ENCODE data around the gene GLS.

The GLS gene

DNA sequence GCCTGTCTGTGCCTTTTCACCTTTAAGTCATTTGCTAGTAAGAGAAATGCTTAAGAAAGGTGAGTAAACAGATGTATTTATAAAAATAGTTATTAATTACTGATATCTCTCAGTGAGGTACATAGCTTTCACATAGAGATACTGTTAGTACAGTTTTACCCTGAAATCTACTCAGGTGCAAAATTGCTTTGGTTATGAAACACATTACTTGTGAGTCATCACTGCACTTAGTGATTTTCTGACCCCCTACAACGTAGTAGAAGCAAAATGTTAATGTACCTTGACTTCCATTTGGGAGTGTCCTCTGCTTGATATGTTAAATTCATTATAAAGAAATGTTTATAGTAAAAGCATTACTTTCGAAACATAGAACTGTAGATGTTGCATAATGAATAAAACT, 6.5 kb downstream of the GLS start:
- DNase-seq (ENCODE audit: low read depth) = no peak

GRCh38 chr2:190888449-190888848, 7.8 kb downstream of the GLS start:
- no peak for DNase-seq (ENCODE audit: low read depth)

DNA sequence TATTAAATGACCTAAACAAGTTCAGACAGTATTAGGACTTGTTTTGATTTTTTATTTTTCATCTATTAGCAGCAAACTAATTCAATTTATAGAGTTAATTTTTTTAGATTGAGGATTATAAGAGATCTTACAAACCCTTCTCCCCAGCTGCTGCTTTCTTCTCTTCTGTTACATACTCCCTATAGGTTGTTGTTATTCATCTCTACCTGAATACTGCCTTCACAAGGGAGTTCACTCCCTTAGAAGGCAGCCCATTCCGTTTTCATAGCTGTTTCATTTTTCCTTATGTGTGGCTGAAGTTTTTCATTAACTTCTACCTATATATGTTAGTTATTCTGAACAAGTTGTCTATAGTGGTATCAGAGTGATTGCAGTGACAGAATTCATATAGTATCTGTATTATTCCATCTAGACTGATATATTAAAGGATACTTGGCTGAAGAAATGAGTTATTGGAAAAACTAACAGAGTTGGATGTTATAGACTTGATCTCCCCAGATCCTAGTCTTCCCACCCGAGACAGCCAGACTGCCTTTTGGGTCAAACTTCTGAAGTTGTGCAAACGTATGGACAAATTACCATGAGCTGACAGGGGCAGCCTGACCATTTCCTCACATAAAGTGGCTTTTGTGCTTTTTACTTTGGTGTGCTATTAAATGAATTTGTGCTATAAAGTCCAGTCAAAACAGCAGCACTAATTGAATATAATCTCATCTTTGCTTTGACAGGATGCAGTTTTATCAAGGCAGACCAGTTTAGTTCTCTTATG, 8.7 kb downstream of the GLS start:
- no peak for DNase-seq (ENCODE audit: low read depth)

- no peak for DNase-seq (ENCODE audit: low read depth)
These were observed 10.8 kb downstream of the GLS start for GRCh38 chr2:190891372-190891771.

GRCh38 chr2:190891889-190892288, 11.3 kb downstream of the GLS start:
- no peak for DNase-seq (ENCODE audit: low read depth)

GRCh38 chr2:190893157-190893556, 12.5 kb downstream of the GLS start:
- no peak for DNase-seq (ENCODE audit: low read depth)

DNA sequence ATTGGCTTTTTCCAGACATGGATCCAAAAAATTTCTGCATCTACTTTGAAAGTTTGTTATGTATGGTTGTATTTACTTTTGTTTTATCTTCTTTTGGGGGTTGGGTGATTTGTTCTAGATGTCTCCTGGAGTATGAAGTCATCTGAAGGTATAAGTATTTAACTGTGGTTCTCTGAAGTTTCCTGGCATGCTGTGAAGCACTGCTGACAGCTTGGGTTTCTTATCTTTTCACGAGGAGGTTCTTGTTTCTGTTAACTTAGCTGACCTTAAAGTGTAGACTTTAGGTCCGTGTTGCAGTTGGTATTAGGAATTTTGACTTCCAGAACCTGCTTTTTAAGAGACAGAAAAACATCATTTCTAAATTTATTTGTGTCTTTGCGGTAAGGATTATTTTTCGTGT, 15.9 kb downstream of the GLS start:
- DNase-seq (ENCODE audit: low read depth) = no peak

GRCh38 chr2:190903693-190904450, 23.3 kb downstream of the GLS start:
- DNase-seq (ENCODE audit: low read depth) = no peak

DNA sequence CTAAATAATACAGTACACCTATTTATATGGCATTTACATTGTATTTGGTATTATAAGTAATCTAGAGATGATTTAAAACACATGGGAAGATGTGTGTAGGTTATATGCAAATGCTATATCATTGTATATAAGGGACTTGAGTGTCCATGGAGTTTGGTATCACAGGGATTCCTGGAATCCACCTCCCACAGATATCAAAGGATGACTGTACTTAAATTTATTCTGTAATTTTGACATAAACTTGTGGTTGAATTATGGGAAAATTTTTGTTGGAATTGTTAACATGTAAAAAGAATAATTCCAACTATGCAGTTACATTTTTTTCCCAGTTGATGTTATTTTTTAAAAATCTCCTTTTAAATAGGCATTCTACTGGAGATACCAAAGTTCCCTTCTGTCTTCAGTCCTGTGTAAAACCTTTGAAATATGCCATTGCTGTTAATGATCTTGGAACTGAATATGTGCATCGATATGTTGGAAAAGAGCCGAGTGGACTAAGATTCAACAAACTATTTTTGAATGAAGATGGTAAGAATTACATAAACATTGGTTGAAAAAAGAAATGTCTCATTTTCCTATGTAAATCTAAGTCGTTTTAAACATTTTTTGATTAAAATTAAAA, 24.1 kb downstream of the GLS start:
- peak; percentile 3 for DNase-seq (ENCODE audit: low read depth)

GRCh38 chr2:190908532-190908931, 27.9 kb downstream of the GLS start:
- no peak for DNase-seq (ENCODE audit: low read depth)

GRCh38 chr2:190909680-190910079, 29.1 kb downstream of the GLS start:
- DNase-seq (ENCODE audit: low read depth) = no peak

GRCh38 chr2:190910341-190911136, 29.9 kb downstream of the GLS start:
- DNase-seq (ENCODE audit: low read depth) = peak; percentile 29

DNA sequence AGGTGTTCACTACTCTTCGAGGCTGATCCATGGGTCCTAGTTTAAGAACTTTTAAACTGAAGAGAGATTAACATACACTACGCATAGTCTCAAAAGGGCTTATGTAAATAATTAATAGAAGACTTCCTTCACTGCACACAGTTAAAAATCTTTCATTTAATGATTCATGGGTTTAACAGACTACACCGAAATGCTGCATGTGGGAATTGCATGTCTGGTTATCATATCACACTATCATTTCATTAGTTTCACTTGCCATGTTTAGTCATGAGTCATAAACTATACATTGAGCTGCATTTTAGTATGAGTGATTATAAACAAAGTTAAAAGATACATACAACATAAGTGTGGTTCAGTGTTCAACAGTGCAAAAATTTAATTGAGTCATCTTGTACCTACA, 31.2 kb downstream of the GLS start:
- no peak for DNase-seq (ENCODE audit: low read depth)

- no peak for DNase-seq (ENCODE audit: low read depth)
These were observed 32.1 kb downstream of the GLS start for GRCh38 chr2:190912726-190913125.

DNA sequence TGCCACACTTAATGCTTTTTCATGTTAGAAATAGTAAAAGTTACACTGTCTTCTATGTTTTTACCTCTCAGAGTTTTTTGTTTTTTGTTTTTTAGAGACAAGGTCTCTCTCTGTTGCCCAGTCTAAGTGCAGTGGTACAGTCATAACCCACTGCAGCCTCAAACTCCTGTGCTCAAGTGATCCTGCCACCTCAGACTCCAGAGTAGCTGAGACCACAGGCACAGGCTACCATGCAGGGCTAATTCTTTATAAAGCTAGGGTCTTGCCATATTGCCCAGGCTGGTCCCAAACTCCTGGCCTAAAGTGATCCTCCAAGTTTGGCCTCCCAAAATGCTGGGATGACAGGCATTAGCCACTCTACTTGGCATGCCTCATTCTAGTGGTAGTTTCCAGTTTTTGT, 33.1 kb downstream of the GLS start:
- DNase-seq (ENCODE audit: low read depth) = no peak

DNA sequence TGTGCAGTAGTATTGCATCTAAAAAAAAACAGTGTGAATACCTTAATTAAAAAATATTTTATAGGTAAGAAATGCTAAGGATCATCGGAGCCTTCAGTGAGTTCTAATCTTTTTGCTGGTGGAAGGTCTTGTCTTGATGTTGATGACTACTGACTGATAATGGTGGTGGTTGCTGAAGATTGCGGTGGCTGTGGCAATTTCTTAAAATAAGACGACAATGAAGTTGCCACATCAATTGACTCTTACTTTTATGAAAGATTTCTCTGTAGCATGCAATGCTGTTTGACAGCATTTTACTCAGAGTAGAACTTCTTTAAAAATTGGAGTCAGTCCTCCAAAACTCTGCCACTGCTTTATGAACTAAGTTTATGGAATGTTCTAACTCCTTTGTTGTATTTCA, 36.2 kb downstream of the GLS start:
- no peak for DNase-seq (ENCODE audit: low read depth)

DNA sequence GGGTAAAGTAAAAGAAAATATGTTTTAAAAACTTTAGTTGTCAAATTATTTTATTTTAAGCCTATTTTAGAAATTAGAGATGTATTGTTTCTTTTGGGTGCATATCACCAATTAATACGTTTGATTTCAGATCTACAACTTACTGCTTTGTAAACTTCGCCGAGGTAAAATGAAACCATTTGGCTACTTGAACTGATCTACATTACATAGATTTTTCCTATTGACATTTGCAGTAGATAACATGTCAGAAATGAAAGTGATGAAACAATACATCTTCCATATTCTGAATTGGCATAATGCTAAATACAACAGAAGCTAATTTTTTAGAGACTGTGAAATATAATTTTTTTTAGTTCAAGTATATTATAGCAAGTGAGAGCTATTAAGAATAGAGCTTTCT, 39.5 kb downstream of the GLS start:
- no peak for DNase-seq (ENCODE audit: low read depth)

GRCh38 chr2:190922376-190922775, 41.8 kb downstream of the GLS start:
- no peak for DNase-seq (ENCODE audit: low read depth)

- no peak for DNase-seq (ENCODE audit: low read depth)
These were observed 46.7 kb downstream of the GLS start for GRCh38 chr2:190927301-190927700.

DNA sequence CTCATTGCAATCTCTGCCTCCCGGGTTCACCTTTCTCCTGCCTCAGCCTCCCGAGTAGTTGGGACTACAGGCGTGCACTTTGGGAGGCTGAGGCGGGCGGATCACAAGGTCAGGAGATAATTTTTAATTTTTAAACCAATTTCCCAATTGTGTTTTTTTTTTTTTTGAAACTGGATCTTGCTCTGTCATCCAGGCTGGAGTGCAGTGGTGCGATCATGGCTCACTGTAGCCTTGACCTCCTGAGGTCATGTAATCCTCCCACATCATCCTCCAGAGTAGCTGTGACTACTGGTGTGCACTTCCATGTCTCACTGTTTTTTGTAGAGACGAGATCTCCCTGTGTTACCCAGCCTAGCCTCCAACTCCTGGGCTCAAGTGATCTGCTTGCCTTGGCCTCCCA, 49.3 kb downstream of the GLS start:
- DNase-seq (ENCODE audit: low read depth) = no peak

GRCh38 chr2:190930411-190930810, 49.8 kb downstream of the GLS start:
- no peak for DNase-seq (ENCODE audit: low read depth)

- DNase-seq (ENCODE audit: low read depth) = no peak
These were observed 51.9 kb downstream of the GLS start for GRCh38 chr2:190932514-190932913.

Measured in fibroblast of gingiva (primary cell).